K562 (cell line): Measurements from ENCODE around the gene TFAP2E. TPM values are rescaled to one million over a fixed set of nuclear protein-coding genes. Genes with fewer than 3 reads are reported as not detected.

Experiments
- C11orf30 ChIP-seq: fragments of 450-650 bp; IDR thresholded peaks from 2 replicates; pipeline ENCODE4 v1.6.1; 2016; ENCODE audit warnings: low read depth, mild to moderate bottlenecking
- EP400 ChIP-seq: fragments of 450-650 bp; IDR thresholded peaks from 2 replicates; pipeline ENCODE4 v1.6.1; 2017; ENCODE audit warnings: antibody characterized with exemption, mild to moderate bottlenecking, moderate library complexity
- NR2F6 ChIP-seq: fragments of 450-650 bp; formaldehyde crosslinking; IDR thresholded peaks from 2 replicates; pipeline ENCODE4 v1.4.0; 2020; ENCODE audit warnings: mild to moderate bottlenecking
- PHF20 ChIP-seq: fragments of 450-650 bp; IDR thresholded peaks from 2 replicates; pipeline ENCODE4 v1.6.1; 2018; ENCODE audit not compliant: partially characterized antibody
- TFE3 ChIP-seq: fragments of 450-650 bp; formaldehyde crosslinking; IDR thresholded peaks from 2 replicates; pipeline ENCODE4 v1.4.0; 2020; ENCODE audit warnings: mild to moderate bottlenecking, mixed read lengths
- ZNF263 ChIP-seq: sonication (generic); formaldehyde crosslinking; IDR thresholded peaks from 2 replicates; pipeline ENCODE4 v1.8.0; 2022; ENCODE audit warnings: mild to moderate bottlenecking, missing genetic modification reagents, borderline replicate concordance
- ZNF57 ChIP-seq: fragments of 450-650 bp; formaldehyde crosslinking; IDR thresholded peaks from 2 replicates; pipeline ENCODE4 v1.4.0; 2020; ENCODE audit warnings: mild to moderate bottlenecking, moderate library complexity
- polyA plus RNA-seq, 8 experiments: library from polyadenylated mRNA; depleted of rRNA in 4 of 8; stranded (reverse) in 5 of 8; unstranded in 3 of 8; fragments of >200 nt; fragmentation: Nextera tagmentation in 2 of 8; fragmentation: Illumina TruSeq in 1 of 8; extraction: Ambion mirVana in 2 of 8; extraction: Trizol in 1 of 8; gene quantifications; 2 replicates each; pipeline versions ENCODE4 v1.2.1 to v1.2.3, GENCODE V29; 2011 to 2014; ENCODE audit warnings: inconsistent platforms in 1 of 8, missing spikeins in 1 of 8
- total RNA-seq, 7 experiments: library from RNA; depleted of rRNA in 6 of 7; stranded (reverse); fragments of >200 nt in 6 of 7; fragmentation: Illumina TruSeq in 2 of 7; extraction: Trizol in 2 of 7; gene quantifications; 2 replicates each; pipeline versions ENCODE4 v1.2.1 to v1.2.3, GENCODE V29; 2011 to 2021; ENCODE audit warnings: low replicate concordance in 1 of 7
- TF ChIP-seq, protein P1 (sequence below): sonication (generic); formaldehyde crosslinking; IDR thresholded peaks from 2 replicates; pipeline ENCODE4 v1.5.0; 2020; ENCODE audit warnings: missing genetic modification reagents
- TF ChIP-seq, protein P2 (sequence below): fragments of 200-800 bp; sonication (Bioruptor generic); IDR thresholded peaks from 2 replicates; pipeline ENCODE4 v1.6.1; 2017; ENCODE audit warnings: missing genetic modification characterization, missing compliant biosample characterization

Gene TFAP2E
- total and polyA plus RNA-seq, 9 of the 15 experiments (the other 6 are each of a cell fraction or from before 2014, with no cell fraction given): 0.03 to 0.11 (median 0.07) TPM; not detected in 4

GRCh38 chr1:35631396-35631795, 58.3 kb downstream of the TFAP2E start (continued):
- TF ChIP-seq ZNF57 (CRISPR knock-in tag): no peak
- TF ChIP-seq, protein P1, sequence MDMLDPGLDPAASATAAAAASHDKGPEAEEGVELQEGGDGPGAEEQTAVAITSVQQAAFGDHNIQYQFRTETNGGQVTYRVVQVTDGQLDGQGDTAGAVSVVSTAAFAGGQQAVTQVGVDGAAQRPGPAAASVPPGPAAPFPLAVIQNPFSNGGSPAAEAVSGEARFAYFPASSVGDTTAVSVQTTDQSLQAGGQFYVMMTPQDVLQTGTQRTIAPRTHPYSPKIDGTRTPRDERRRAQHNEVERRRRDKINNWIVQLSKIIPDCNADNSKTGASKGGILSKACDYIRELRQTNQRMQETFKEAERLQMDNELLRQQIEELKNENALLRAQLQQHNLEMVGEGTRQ (CRISPR knock-in tag): no peak
- no peak for TF ChIP-seq TFE3 (CRISPR knock-in tag)
- TF ChIP-seq ZNF263: no peak
- no peak for TF ChIP-seq EP400
- no peak for TF ChIP-seq C11orf30
- TF ChIP-seq NR2F6 (CRISPR knock-in tag): no peak
- no peak for TF ChIP-seq PHF20
- TF ChIP-seq, protein P2, sequence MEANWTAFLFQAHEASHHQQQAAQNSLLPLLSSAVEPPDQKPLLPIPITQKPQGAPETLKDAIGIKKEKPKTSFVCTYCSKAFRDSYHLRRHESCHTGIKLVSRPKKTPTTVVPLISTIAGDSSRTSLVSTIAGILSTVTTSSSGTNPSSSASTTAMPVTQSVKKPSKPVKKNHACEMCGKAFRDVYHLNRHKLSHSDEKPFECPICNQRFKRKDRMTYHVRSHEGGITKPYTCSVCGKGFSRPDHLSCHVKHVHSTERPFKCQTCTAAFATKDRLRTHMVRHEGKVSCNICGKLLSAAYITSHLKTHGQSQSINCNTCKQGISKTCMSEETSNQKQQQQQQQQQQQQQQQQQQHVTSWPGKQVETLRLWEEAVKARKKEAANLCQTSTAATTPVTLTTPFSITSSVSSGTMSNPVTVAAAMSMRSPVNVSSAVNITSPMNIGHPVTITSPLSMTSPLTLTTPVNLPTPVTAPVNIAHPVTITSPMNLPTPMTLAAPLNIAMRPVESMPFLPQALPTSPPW (CRISPR knock-in tag): no peak
